Erythroblast (primary cell): ENCODE data around the gene RENBP.

Experiments used
- DNase-seq, 2 experiments: peaks; one replicate each; lab custom pipeline; 2025; lab: John Stamatoyannopoulos, UW
- GATA1 ChIP-seq: IDR thresholded peaks from 2 replicates; pipeline ENCODE4 v1.6.1; 2011; ENCODE audit warnings: low read depth, mild to moderate bottlenecking, control low read depth, low read length, moderate library complexity
- POLR2A ChIP-seq: IDR thresholded peaks from 2 replicates; pipeline ENCODE4 v1.6.1; 2011; ENCODE audit warnings: mild to moderate bottlenecking, low read length

Gene RENBP

GRCh38 chrX:153944140-153944799 lies at the start of gene RENBP:
Gene RENBP, minus strand, starts transcription at chrX:153944643. Its CDS starts 33 bp downstream, at chrX:153944610.
- DNase-seq: peak; percentile 67 to 72
- peak; percentile 26 for TF ChIP-seq POLR2A
- TF ChIP-seq GATA1: no peak

GRCh38 chrX:153993978-153994377 lies 49.5 kb upstream of the RENBP start:
- TF ChIP-seq POLR2A: no peak
- TF ChIP-seq GATA1: no peak
- no peak for DNase-seq

GRCh38 chrX:153993079-153993478 lies 48.6 kb upstream of the RENBP start:
- DNase-seq: no peak
- no peak for TF ChIP-seq GATA1
- TF ChIP-seq POLR2A: no peak

GRCh38 chrX:153992180-153992579 lies 47.7 kb upstream of the RENBP start:
- no peak for DNase-seq
- TF ChIP-seq GATA1 (no peak), POLR2A (no peak)

- no peak for DNase-seq
- TF ChIP-seq GATA1: no peak
Measured at GRCh38 chrX:153991013-153991580, 46.7 kb upstream of the RENBP start.

- no peak for DNase-seq
- TF ChIP-seq GATA1 (no peak), POLR2A (no peak)
Measured at GRCh38 chrX:153989973-153990655, 45.7 kb upstream of the RENBP start.

- TF ChIP-seq POLR2A (no peak), GATA1 (no peak)
- no peak for DNase-seq
Measured at GRCh38 chrX:153988493-153988892, 44.0 kb upstream of the RENBP start.

GRCh38 chrX:153984351-153985178 lies 40.1 kb upstream of the RENBP start:
- TF ChIP-seq POLR2A (no peak), GATA1 (no peak)
- peak; percentile 49 to 66 for DNase-seq

- no peak for TF ChIP-seq GATA1
- no peak for TF ChIP-seq POLR2A
- no peak for DNase-seq
Measured at GRCh38 chrX:153983321-153983801, 38.9 kb upstream of the RENBP start.

- DNase-seq: peak in 1 of 2 experiments; percentile 18
- TF ChIP-seq GATA1 (no peak), POLR2A (no peak)
Measured at GRCh38 chrX:153981771-153982533, 37.5 kb upstream of the RENBP start.

GRCh38 chrX:153981231-153981630 lies 36.8 kb upstream of the RENBP start:
- DNase-seq: no peak
- TF ChIP-seq GATA1 (no peak), POLR2A (no peak)

GRCh38 chrX:153980394-153980793 lies 36.0 kb upstream of the RENBP start:
- peak; percentile 48 to 56 for DNase-seq

- no peak for TF ChIP-seq GATA1
- no peak for TF ChIP-seq POLR2A
- DNase-seq: no peak
Measured at GRCh38 chrX:153974726-153975286, 30.4 kb upstream of the RENBP start.
